Dermis microvascular lymphatic vessel endothelial cell (primary cell): Measurements from ENCODE around the gene RNPEPL1. TPM values are rescaled to one million over a fixed set of nuclear protein-coding genes. Genes with fewer than 3 reads are reported as not detected.
A peak's percentile ranks its signal among the peaks of the same experiment; 100 is the strongest.
"Not testable (repeated sequence)": the region's sequence is repeated elsewhere in the genome, so short reads cannot be mapped to it uniquely, and the experiment has no call there.

ENCODE experiments used
- DNase-seq, 2 donors: peaks; one replicate each; pipeline versions ENCODE4 v3.0.0 to v3.0.0-alpha.2; 2010; ENCODE audit warnings: low read depth in 2 of 2
- total RNA-seq: library from RNA; depleted of rRNA; stranded (reverse); fragments of >200 nt; gene quantifications from 2 replicates; pipeline ENCODE4 v1.2.1, GENCODE V29; 2014

The RNPEPL1 gene
- total RNA-seq, 1 donor from 2014 or later: 16.2 TPM

GRCh38 chr2:240603081-240603835 is 35.0 kb downstream of the RNPEPL1 start:
- DNase-seq: no peak

GRCh38 chr2:240603846-240604245 is 35.6 kb downstream of the RNPEPL1 start:
- DNase-seq: no peak

GRCh38 chr2:240604291-240604938 is 36.1 kb downstream of the RNPEPL1 start:
- peak; percentile 84 to 87 for DNase-seq

- no peak for DNase-seq
Measured at GRCh38 chr2:240604939-240605716, 36.8 kb downstream of the RNPEPL1 start.

GRCh38 chr2:240605867-240606743 is 37.8 kb downstream of the RNPEPL1 start:
- DNase-seq: no peak

- DNase-seq: no peak
Measured at GRCh38 chr2:240611601-240612210, 43.4 kb downstream of the RNPEPL1 start.

GRCh38 chr2:240613781-240614180 is 45.5 kb downstream of the RNPEPL1 start:
- DNase-seq: no peak

GRCh38 chr2:240614391-240614790 is 46.1 kb downstream of the RNPEPL1 start:
- no peak for DNase-seq

- DNase-seq: no peak
Measured at GRCh38 chr2:240615396-240615795, 47.1 kb downstream of the RNPEPL1 start.

- no peak for DNase-seq
Measured at GRCh38 chr2:240615820-240616547, 47.7 kb downstream of the RNPEPL1 start.

GRCh38 chr2:240616860-240617666 is 48.8 kb downstream of the RNPEPL1 start:
- DNase-seq: not testable (repeated sequence)

GRCh38 chr2:240618776-240619175 is 50.5 kb downstream of the RNPEPL1 start:
- DNase-seq: no peak

GRCh38 chr2:240619506-240620148 is 51.3 kb downstream of the RNPEPL1 start:
- no peak for DNase-seq

GRCh38 chr2:240620149-240620731 is 52.0 kb downstream of the RNPEPL1 start:
- DNase-seq: no peak

GRCh38 chr2:240620859-240621258 is 52.6 kb downstream of the RNPEPL1 start:
- DNase-seq: no peak

GRCh38 chr2:240622060-240622411 is 53.8 kb downstream of the RNPEPL1 start:
- no peak for DNase-seq

- peak; percentile 22 to 52 for DNase-seq
Measured at GRCh38 chr2:240622531-240623235, 54.4 kb downstream of the RNPEPL1 start.

- no peak for DNase-seq
Measured at GRCh38 chr2:240623531-240624010, 55.3 kb downstream of the RNPEPL1 start.
